K562 (cell line): ENCODE data around the gene KLK10. TPM values are rescaled to one million over a fixed set of nuclear protein-coding genes. Genes with fewer than 3 reads are reported as not detected.
A peak's percentile ranks its signal among the peaks of the same experiment; 100 is the strongest.

ENCODE experiments used
- C11orf30 ChIP-seq: fragments of 450-650 bp; IDR thresholded peaks from 2 replicates; pipeline ENCODE4 v1.6.1; 2016; ENCODE audit warnings: low read depth, mild to moderate bottlenecking
- CBX3 ChIP-seq, 2 experiments: IDR thresholded peaks; 1 replicate in 1 of 2; 2 replicates in 1 of 2; pipeline ENCODE4 v1.6.1; 2012; ENCODE audit warnings: inconsistent platforms in 2 of 2, low read length in 2 of 2, borderline replicate concordance in 1 of 2, control low read depth in 1 of 2
- ETS2 ChIP-seq: IDR thresholded peaks from 2 replicates; pipeline ENCODE4 v1.6.1; 2016; ENCODE audit warnings: borderline replicate concordance, missing genetic modification characterization, mild to moderate bottlenecking, moderate library complexity, missing compliant biosample characterization; ENCODE audit not compliant: poor library complexity, severe bottlenecking
- GATAD2A ChIP-seq: fragments of 450-650 bp; IDR thresholded peaks from 2 replicates; pipeline ENCODE4 v1.6.1; 2017
- KDM5B ChIP-seq: fragments of 200-600 bp; sonication (generic); IDR thresholded peaks from 2 replicates; pipeline ENCODE4 v1.6.1; 2012; ENCODE audit warnings: low read depth, mild to moderate bottlenecking, moderate library complexity, low read length, control low read depth, inconsistent platforms; ENCODE audit not compliant: insufficient replicate concordance
- L3MBTL2 ChIP-seq: fragments of 450-650 bp; IDR thresholded peaks from 2 replicates; pipeline ENCODE4 v1.6.1; 2016; ENCODE audit warnings: mild to moderate bottlenecking, moderate library complexity
- MAFK ChIP-seq: IDR thresholded peaks from 2 replicates; pipeline ENCODE4 v1.6.1; 2011; ENCODE audit warnings: low read length, improper control_type of control experiment
- MCM7 ChIP-seq, 2 experiments: fragments of 450-650 bp; IDR thresholded peaks; 2 replicates each; pipeline ENCODE4 v1.6.1; 2016 to 2018
- RBM22 ChIP-seq: fragments of 200-400 bp; formaldehyde crosslinking; IDR thresholded peaks from 2 replicates; pipeline ENCODE4 v1.6.1; 2018; ENCODE audit warnings: low read length, low read depth; ENCODE audit not compliant: poor library complexity, severe bottlenecking
- RBM25 ChIP-seq: fragments of 200-400 bp; formaldehyde crosslinking; IDR thresholded peaks from 2 replicates; pipeline ENCODE4 v1.6.1; 2018; ENCODE audit warnings: low read length, low read depth, moderate library complexity; ENCODE audit not compliant: severe bottlenecking
- SIN3A ChIP-seq, 2 experiments: fragments of 150-350 bp in 1 of 2; IDR thresholded peaks; 2 replicates each; pipeline ENCODE4 v1.6.1; 2011 to 2016; ENCODE audit warnings: borderline replicate concordance in 2 of 2, low read depth in 2 of 2, low read length in 2 of 2, mild to moderate bottlenecking in 2 of 2, moderate library complexity in 2 of 2; ENCODE audit not compliant: control insufficient read depth in 1 of 2
- SPI1 ChIP-seq: IDR thresholded peaks from 2 replicates; pipeline ENCODE4 v1.6.1; 2011; ENCODE audit warnings: low read depth, low read length, control low read depth, borderline replicate concordance
- ZNF444 ChIP-seq: fragments of 250-450 bp; sonication (Bioruptor Pico); IDR thresholded peaks from 2 replicates; pipeline ENCODE4 v1.4.0; 2020; ENCODE audit warnings: mild to moderate bottlenecking, moderate library complexity
- ZNF695 ChIP-seq: fragments of 450-650 bp; formaldehyde crosslinking; IDR thresholded peaks from 2 replicates; pipeline ENCODE4 v1.4.0; 2020; ENCODE audit warnings: mild to moderate bottlenecking, moderate library complexity
- polyA plus RNA-seq, 8 experiments: library from polyadenylated mRNA; depleted of rRNA in 4 of 8; stranded (reverse) in 5 of 8; unstranded in 3 of 8; fragments of >200 nt; fragmentation: Nextera tagmentation in 2 of 8; fragmentation: Illumina TruSeq in 1 of 8; extraction: Ambion mirVana in 2 of 8; extraction: Trizol in 1 of 8; gene quantifications; 2 replicates each; pipeline versions ENCODE4 v1.2.1 to v1.2.3, GENCODE V29; 2011 to 2014; ENCODE audit warnings: inconsistent platforms in 1 of 8, missing spikeins in 1 of 8
- total RNA-seq, 7 experiments: library from RNA; depleted of rRNA in 6 of 7; stranded (reverse); fragments of >200 nt in 6 of 7; fragmentation: Illumina TruSeq in 2 of 7; extraction: Trizol in 2 of 7; gene quantifications; 2 replicates each; pipeline versions ENCODE4 v1.2.1 to v1.2.3, GENCODE V29; 2011 to 2021; ENCODE audit warnings: low replicate concordance in 1 of 7
- TF ChIP-seq, protein P1 (sequence below): IDR thresholded peaks from 2 replicates; pipeline ENCODE4 v1.6.1; 2011; ENCODE audit not compliant: insufficient read length; ENCODE audit errors: extremely low read depth
- TF ChIP-seq, protein P2 (sequence below): sonication (generic); formaldehyde crosslinking; IDR thresholded peaks from 2 replicates; pipeline ENCODE4 v1.8.0; 2022; ENCODE audit warnings: mild to moderate bottlenecking, missing genetic modification reagents
- TF ChIP-seq, protein P3 (sequence below): sonication (generic); formaldehyde crosslinking; IDR thresholded peaks from 2 replicates; pipeline ENCODE4 v1.8.0; 2022; ENCODE audit warnings: missing genetic modification reagents, mild to moderate bottlenecking, borderline replicate concordance
- TF ChIP-seq, protein P4 (sequence below): sonication (generic); formaldehyde crosslinking; IDR thresholded peaks from 2 replicates; pipeline ENCODE4 v1.8.0; 2022; ENCODE audit warnings: mild to moderate bottlenecking, missing genetic modification reagents, borderline replicate concordance
- TF ChIP-seq, protein P5 (sequence below), 2 experiments: IDR thresholded peaks in 1 of 2; conservative IDR thresholded peaks in 1 of 2; 2 replicates each; pipeline ENCODE4 v1.6.1; 2016; ENCODE audit warnings: low read depth in 2 of 2, mild to moderate bottlenecking in 1 of 2, missing compliant biosample characterization in 1 of 2, missing genetic modification characterization in 1 of 2, moderate library complexity in 1 of 2
- TF ChIP-seq, protein P6 (sequence below): fragments of 450-650 bp; formaldehyde crosslinking; IDR thresholded peaks from 2 replicates; pipeline ENCODE4 v1.4.0; 2020; ENCODE audit warnings: mild to moderate bottlenecking

KLK10 gene
- total and polyA plus RNA-seq, 9 of the 15 experiments (the other 6 are each of a cell fraction or from before 2014, with no cell fraction given), result 0.11 TPM; not detected in 8

DNA sequence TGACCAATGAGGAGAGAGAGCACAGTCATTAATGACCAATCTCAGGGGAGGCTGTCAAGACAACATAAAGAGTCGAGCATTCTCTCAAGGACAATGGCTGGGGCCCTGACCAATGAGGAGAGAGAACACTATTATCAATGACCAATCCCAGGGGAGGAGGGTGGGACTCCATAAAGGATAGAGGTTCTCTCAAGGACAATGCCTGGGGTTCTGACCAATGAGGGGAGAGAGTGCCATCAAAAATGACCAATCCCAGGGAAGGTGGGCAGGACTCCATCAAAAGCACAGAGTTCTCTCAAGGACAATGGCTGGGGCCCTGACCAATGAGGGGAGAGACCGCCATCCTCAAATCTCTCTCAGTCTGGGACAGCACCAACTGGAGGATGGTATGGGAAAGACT, 10.2 kb upstream of the KLK10 start (continued):
- no peak for TF ChIP-seq ZNF695 (CRISPR knock-in tag)
- no peak for TF ChIP-seq C11orf30
- no peak for TF ChIP-seq ZNF444 (CRISPR knock-in tag)
- no peak for TF ChIP-seq KDM5B
- no peak for TF ChIP-seq MAFK
- no peak for TF ChIP-seq ETS2 (tag)
- TF ChIP-seq, protein P1, sequence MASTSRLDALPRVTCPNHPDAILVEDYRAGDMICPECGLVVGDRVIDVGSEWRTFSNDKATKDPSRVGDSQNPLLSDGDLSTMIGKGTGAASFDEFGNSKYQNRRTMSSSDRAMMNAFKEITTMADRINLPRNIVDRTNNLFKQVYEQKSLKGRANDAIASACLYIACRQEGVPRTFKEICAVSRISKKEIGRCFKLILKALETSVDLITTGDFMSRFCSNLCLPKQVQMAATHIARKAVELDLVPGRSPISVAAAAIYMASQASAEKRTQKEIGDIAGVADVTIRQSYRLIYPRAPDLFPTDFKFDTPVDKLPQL, result no peak
- TF ChIP-seq GATAD2A, result no peak
- TF ChIP-seq, protein P2, sequence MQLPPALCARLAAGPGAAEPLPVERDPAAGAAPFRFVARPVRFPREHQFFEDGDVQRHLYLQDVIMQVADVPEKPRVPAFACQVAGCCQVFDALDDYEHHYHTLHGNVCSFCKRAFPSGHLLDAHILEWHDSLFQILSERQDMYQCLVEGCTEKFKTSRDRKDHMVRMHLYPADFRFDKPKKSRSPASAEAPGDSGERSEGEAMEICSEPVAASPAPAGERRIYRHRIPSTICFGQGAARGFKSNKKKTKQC (CRISPR knock-in tag), result no peak
- no peak for TF ChIP-seq SPI1
- TF ChIP-seq, protein P3, sequence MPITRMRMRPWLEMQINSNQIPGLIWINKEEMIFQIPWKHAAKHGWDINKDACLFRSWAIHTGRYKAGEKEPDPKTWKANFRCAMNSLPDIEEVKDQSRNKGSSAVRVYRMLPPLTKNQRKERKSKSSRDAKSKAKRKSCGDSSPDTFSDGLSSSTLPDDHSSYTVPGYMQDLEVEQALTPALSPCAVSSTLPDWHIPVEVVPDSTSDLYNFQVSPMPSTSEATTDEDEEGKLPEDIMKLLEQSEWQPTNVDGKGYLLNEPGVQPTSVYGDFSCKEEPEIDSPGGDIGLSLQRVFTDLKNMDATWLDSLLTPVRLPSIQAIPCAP, result no peak
- TF ChIP-seq, protein P4, sequence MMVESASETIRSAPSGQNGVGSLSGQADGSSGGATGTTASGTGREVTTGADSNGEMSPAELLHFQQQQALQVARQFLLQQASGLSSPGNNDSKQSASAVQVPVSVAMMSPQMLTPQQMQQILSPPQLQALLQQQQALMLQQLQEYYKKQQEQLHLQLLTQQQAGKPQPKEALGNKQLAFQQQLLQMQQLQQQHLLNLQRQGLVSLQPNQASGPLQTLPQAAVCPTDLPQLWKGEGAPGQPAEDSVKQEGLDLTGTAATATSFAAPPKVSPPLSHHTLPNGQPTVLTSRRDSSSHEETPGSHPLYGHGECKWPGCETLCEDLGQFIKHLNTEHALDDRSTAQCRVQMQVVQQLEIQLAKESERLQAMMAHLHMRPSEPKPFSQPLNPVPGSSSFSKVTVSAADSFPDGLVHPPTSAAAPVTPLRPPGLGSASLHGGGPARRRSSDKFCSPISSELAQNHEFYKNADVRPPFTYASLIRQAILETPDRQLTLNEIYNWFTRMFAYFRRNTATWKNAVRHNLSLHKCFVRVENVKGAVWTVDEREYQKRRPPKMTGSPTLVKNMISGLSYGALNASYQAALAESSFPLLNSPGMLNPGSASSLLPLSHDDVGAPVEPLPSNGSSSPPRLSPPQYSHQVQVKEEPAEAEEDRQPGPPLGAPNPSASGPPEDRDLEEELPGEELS (CRISPR knock-in tag), result no peak
- TF ChIP-seq SIN3A (IDR thresholded peaks at IDR 0.05; ENCODE audit: borderline replicate concordance in 2 of 2, control insufficient read depth in 1 of 2, low read depth in 2 of 2, low read length in 2 of 2), result no peak
- TF ChIP-seq, protein P5, sequence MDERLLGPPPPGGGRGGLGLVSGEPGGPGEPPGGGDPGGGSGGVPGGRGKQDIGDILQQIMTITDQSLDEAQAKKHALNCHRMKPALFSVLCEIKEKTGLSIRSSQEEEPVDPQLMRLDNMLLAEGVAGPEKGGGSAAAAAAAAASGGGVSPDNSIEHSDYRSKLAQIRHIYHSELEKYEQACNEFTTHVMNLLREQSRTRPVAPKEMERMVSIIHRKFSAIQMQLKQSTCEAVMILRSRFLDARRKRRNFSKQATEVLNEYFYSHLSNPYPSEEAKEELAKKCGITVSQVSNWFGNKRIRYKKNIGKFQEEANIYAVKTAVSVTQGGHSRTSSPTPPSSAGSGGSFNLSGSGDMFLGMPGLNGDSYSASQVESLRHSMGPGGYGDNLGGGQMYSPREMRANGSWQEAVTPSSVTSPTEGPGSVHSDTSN (CRISPR knock-in tag; IDR thresholded peaks at IDR 0.05; ENCODE audit: low read depth), result no peak
- TF ChIP-seq, protein P5 (tag; conservative IDR thresholded peaks at IDR 0.05; ENCODE audit: low read depth), result 0 out of 2 replicates have a peak, but pooled peaks have one; percentile 14
- no peak for TF ChIP-seq CBX3 (IDR thresholded peaks at IDR 0.05; ENCODE audit: borderline replicate concordance in 1 of 2, low read length in 2 of 2)
- TF ChIP-seq L3MBTL2, result no peak
- TF ChIP-seq, protein P6, sequence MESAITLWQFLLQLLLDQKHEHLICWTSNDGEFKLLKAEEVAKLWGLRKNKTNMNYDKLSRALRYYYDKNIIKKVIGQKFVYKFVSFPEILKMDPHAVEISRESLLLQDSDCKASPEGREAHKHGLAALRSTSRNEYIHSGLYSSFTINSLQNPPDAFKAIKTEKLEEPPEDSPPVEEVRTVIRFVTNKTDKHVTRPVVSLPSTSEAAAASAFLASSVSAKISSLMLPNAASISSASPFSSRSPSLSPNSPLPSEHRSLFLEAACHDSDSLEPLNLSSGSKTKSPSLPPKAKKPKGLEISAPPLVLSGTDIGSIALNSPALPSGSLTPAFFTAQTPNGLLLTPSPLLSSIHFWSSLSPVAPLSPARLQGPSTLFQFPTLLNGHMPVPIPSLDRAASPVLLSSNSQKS (CRISPR knock-in tag), result no peak
- peak; percentile 48 for TF ChIP-seq RBM25
- TF ChIP-seq MCM7 (IDR thresholded peaks at IDR 0.05), result no peak
- TF ChIP-seq RBM22, result no peak
